Right ventricle myocardium inferior (tissue), 1 donor: ENCODE results near the gene MAD1L1. TPM values are rescaled to one million over a fixed set of nuclear protein-coding genes. Genes with fewer than 3 reads are reported as not detected.

Experiments
- ATAC-seq: fragments of 200-7000 bp; cut with Tn5 transposase; one replicate; pipeline ENCODE4 v1.9.1; 2020; ENCODE audit warnings: mild to moderate bottlenecking, moderate library complexity
- DNase-seq: peaks from one replicate; pipeline ENCODE4 v3.0.0; 2021; ENCODE audit errors: missing footprints
- intact Hi-C: fragments of 100-400 bp; cut with DNase I; formaldehyde crosslinking; loops from one replicate; pipeline ENCODE4 v1.11.0; 2022
- total RNA-seq: library from RNA; stranded (reverse); fragmentation: NEBNext Ultra II Directional; extraction: Animal tissue kit (Norgen Biotek cat#: 25700); gene quantifications from one replicate; pipeline ENCODE4 v1.2.1, GENCODE V29; 2021
- donor health status: DM: no; HTN: yes; CAD: no; lungs with severe emphysema.

Gene MAD1L1
- total RNA-seq, 1 donor from 2014 or later: 19.1 TPM

DNA sequence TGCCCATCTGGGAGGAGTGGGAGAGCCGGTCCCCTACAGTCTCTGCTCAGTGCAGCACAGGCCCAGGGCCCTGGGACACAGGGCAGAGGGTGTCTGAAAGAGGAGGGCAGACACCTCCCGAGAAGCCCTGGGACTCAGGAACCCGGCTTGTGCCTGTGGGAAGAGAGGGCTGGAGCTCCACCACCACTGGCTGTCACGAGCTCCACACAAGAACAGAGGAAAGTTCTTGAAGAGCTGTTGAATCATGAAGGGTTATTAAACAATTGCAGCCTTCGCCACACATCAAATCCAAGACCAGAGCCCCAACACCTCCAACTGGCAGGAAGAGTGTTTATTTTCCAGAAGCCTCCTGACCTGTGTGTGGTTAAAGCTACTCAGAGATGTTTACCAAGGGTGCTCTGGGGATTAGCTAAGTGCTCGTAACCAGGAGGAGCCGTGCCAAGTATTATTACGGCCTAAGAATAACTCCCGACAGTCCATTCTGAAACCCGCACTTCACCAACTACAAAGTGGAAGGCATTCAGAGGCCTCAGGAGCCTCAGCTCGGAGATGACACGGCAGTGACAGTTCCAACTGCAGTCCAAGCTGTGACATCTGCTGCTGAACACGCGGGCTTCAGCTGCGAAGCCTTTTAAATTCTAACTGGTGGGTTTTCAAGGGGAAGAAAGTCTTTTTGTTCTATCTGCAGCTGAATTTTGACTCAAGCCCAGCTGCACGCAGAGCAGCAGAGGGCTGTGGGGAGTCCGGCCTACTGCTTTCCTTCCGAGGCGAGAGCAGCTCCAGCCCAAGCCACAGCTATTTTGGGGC, 75.1 kb downstream of the MAD1L1 start:
- DNase-seq: peak; percentile 52
- intact Hi-C loops: no loop called here
- peak; percentile 82 for ATAC-seq

DNA sequence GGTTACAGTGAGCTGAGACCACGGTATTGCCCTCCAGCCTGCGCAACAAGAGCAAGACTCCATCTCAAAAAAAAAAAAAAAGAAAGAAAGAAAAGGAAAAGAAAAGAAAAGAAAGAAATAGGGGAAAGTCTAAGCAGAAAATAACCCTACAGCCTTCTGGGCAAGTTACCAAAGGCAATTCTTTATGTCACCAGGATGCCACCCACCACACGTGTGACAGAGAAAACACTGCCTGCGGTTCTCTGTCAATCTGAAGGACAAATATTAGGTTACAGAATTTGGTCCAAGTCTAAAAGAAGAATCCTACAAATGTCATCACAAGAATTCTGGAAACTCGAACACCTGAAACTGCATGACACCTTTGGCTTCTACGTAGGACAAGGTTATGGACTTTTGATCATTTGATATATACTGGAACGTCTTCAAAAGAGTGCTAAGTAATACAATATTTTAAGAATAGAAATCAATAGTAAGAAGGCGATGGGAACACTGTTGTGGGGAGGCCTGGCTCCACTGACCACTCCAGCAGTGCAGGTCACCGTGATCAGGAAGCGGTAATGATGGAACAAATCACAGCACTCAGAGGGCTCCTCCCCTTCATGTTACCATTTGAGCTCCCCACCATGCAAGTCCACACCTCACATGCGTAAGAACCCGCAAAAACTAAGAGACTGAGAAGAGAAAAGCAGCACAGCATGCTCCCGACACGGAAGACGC, 75.8 kb downstream of the MAD1L1 start:
- peak; percentile 14 for ATAC-seq
- intact Hi-C loops: no loop called here

DNA sequence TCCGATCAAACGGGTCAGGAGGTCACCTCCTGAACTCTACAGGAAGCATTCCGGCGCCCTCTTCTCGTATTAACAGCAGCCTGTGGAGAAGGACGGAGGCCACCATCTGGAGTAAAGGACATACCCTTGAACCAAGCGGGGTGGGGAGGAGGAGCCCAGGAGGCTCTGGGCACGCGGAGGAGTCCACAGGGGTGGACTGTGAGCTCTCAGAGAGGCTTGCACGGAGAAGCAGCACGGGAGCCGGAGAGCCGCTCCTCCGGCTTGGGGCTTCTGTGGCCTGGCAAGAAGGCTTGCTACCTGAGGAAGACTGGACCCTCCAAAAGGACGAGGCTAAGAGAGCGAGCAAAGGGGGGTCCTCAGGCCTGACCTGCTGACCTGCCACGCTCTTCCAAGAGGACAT, 77.9 kb downstream of the MAD1L1 start:
- ATAC-seq (no peak), DNase-seq (peak; percentile 25)
- intact Hi-C loops: no loop called here

More for the DNA sequence above, 75.8 kb downstream of the MAD1L1 start:
- no peak for DNase-seq

DNA sequence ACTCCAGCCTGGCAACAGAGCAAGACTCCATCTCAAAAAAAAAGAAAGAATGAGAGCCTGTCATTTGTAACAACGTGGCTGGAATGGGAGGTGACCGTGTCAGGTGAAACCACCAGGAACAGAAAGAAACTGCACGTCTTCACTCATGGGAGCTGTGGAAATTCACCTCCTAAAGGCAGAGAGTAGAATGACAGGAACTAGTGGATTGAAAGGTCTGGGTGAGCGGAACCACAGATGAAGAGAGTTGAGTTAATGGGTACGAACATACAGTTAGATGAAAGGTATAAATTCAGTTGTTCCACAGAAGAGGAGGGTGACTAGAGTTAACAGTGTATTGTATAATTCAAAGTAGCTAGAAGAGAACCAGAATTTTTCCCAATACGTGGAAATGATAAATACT, 78.6 kb downstream of the MAD1L1 start:
- no peak for DNase-seq
- intact Hi-C loops: no loop called here
- ATAC-seq: no peak

DNA sequence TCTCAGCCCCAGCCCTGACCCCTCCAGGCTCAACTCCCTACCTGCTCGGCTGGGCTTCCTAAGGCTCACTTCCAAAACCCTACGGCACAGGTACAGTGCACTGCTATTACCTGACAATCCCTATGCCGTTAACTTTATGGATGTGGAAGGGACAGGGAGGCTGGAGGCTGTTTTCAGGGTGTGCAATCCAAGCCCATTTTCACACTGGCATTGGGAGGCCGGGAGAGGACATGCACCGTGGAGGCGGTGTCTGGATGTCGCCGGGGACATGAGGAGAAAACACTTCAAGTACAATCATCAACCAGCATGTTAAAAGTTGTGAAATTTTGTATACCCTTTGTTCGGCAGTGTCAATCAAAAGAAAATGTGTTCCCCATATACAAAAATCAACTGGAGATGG, 80.1 kb downstream of the MAD1L1 start:
- DNase-seq: no peak
- ATAC-seq: no peak
- intact Hi-C loops: no loop called here

DNA sequence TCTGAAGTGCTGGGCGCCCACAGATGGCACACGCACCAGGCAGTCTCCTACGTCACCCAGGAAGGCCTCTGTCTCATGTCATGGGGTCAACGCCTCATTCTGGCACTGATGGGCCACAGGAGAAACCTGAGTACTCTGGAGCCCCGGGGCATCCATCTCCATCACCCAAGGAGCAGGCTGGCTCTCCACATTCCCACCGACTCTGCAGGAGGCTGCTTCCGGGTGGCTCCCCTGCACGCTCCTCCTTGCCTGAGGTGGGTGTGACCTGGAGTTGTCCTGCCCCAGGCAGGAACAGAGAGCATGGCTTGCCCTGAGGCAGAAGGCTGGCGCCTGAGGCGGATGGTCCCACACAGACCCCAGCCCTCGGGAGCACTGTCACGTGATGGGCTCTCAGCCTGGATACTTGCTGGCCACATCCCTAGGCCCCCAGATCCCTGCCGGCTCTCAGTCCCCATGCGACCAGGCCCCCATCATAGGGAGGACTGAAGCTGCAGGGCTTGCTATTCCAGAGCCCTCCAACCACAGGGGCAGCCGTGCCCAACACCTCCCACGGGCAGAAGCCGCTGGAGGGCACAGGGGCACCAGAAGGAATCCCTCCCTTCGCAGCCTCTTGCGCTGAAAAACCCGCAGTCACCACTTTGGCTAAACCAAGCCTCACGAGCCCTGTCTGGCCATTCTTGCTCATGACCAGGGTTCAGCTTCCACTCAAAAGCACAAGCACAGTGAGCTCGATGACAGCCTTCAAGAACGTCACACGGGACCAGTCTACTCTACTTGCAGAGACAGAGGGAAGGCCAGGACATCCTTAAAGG, 80.7 kb downstream of the MAD1L1 start:
- no peak for ATAC-seq
- intact Hi-C loops: no loop called here
- DNase-seq: no peak

DNA sequence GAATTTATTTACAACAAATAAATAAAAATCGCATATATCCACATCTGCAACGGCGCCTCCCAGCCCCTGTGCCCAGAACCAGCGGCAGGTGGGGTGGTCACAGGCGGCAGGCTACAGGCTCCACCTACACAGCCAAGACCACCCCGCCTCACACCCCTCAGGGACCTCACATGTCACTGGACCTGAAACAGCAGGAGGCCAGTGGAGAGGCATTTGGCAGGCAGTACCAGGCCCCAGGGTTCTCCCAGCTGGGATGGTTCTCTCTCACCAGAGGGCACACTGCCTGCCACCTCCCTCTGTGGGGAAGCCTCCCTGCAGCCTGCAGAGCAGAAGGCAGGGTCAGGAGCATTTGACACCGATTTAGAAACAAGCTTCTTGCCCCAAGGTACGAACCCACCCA, 81.5 kb downstream of the MAD1L1 start:
- ATAC-seq (peak; percentile 74), DNase-seq (no peak)
- intact Hi-C loops: no loop called here

DNA sequence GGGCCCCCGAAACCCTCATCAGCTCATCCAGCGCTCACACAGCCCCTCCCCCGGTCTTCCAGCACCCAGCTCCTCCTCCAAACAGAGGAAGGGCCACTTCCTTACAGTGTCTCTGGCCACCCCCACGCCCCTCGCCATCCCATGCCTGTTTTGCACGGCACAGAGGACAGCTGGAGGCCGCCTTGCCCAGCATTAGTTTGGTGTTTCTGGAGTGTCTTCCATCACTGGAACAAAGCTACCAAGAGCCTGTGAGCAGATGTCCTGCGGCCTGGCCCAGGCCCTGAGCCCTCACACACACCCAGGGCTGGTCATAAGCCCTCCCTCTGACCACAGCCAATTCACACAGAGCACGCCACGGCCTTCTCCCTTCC, 82.3 kb downstream of the MAD1L1 start:
- intact Hi-C loops: no loop called here
- ATAC-seq (no peak), DNase-seq (peak; percentile 44)

DNA sequence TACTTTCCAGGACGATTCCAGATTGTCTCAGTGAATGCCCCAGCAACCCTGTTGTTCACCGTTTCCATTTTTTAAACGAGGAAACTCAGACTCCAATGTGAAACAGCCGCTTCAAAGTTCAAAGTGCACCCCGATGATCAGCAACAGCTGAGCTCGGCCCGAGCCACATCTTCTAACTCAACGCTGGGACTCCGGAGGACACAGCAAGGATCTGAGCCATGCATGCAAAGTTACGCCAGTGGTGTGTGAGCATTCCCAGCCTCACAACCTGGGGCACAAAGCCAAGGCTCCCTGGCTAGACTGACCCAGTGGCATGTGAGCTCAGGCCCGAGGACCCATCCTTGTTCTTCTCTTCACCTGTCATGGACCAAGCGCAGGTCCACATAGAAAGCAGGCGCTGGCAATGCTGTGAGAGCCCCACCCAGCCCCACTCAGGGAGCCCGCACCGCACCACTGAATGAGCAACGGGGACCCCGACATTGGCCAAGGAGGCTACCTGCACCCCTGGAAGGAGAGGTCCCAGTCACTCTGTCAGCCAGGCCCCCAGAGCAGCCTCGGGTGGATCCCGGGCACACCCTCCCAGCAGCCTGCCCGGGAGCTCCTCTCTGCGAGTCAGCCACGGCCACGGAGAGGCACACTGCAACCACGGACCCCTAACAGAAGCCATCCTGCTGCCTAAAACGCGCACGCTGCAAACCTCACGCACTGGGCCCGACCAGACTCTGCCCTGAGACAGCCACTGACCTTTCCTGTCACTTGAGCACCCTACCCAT, 82.9 kb downstream of the MAD1L1 start:
- intact Hi-C loops: no loop called here
- ATAC-seq (no peak), DNase-seq (peak; percentile 48)

DNA sequence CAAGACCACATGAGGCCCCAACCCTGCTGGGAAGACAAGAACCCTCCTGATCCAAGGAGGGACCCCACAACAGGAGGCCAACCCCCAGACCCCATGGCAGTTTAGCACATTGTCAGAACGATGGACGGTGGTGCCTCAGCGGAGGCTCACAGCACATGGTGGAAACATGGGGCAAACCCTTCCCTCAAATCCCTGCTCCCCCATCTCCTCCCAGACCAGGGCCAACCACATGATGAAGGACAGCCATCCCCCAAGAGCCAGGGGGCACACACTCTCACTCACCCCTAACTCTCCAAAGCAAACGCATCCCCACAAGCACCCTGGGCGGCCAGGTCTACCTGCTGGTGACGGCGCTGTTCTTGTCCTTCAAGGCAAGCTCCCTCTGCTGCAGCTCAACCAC, 83.9 kb downstream of the MAD1L1 start:
- ATAC-seq (no peak), DNase-seq (peak; percentile 30)
- intact Hi-C loops: no loop called here

DNA sequence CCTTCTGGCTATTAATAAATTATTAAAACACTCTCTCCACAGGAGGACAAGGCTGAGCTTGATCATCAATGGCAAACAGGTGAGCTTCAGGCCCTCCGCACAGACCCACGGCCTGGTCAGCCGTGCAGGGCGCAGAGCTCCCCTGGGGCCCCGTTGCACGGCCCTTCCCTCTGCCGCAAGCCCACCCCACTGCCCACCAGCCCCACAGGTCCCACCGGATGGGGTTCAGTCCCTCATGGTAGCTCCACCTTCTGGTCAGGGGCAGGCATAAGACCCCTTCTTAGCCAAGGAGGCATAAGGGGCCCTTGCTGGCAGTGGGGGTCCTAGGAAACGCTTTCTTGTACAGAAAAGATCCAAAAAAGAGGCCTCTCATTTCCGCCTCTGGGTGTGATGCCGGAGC, 84.6 kb downstream of the MAD1L1 start:
- DNase-seq: peak; percentile 45

DNA sequence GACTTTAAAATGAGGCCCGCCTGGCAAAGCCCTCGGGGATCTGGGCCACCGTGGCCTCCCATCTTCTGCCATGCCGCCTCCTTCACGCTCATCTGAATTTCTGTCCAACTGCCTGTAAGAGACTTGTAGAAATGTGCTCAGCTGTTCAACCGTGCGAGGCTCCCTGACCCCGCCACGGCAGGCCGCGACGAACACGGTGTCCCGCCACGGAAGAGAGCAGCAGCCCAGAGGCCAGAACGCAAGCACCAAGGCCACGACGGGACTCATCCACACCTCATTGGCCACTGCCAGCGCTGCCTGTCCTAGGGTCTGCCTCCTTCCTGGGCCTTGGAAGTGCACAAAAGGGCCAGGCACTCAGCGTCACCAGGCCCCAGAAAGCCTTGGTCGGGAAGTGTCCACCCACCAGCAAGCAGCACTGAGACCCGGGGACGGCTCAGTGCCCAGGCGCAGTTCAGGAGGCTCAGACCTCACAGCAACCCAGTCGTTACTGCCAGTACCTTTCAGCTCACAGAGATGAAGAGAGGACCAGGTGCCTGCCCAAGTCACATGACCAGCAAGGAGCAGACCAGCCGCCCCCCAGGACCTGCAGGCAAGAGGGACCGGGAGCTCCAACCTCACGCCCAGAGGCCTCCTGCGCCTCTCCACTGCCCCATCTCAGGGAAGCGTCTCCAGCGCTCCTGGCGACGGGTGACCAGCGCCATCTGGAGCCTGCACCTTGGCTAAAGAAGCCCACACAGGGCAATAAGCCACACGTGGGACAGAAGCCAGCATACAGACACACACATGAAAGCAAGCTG, 85.9 kb downstream of the MAD1L1 start:
- intact Hi-C loops: no loop called here
- peak; percentile 58 for DNase-seq
- no peak for ATAC-seq

More for the DNA sequence above, 84.6 kb downstream of the MAD1L1 start:
- no peak for ATAC-seq
- intact Hi-C loops: no loop called here

DNA sequence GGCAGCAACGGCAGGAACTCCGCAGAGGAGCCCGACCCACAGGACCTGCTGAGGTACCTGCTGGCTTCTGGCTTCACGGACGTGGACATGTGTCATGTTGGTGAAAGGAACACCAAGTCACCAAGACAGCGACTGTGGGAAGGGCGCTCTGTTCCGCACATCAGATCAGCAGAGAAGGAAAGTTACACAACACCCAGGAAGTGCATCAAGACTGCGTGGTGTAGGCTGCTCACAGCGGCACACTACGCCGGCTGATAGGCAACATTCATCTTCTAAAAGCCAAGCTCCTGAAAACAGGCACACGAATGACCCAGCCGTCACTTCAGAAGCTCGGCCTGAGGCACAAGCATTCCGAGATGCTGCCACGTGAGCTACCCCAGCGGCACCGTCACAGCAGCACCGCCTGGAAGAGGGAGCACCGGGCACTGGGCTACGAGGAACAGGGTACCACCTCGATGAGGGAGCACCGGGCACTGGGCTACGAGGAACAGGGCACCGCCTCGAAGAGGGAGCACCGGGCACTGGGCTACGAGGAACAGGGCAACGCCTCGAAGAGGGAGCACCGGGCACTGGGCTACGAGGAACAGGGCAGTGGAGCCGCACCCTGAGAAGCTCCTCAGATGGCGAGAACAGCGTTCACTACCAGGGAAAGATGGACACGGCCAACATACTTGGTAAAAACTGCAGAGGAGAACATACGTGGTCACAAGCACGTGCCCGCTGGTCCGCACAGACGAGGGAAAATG, 86.7 kb downstream of the MAD1L1 start:
- no peak for ATAC-seq
- intact Hi-C loops: no loop called here
- peak; percentile 57 for DNase-seq

DNA sequence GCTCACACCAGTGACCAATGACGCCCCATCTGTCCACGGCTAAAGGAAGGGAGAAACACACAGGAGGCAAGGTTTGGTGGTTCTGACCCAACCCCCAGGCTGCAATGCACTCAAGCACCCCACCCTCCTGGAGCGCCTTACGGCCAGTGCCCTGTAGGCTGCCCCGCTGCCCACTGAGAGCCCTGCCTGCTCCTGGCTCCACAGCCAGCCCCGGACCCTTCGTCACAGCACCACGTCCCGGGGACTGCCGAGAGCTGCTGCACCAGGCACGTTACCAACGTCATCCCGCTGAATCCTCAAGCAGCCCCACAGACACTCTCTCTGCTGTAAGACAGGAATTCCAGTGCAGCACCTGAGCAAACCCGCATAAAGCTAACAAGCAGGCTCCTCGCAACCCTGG, 87.8 kb downstream of the MAD1L1 start:
- DNase-seq (peak; percentile 56), ATAC-seq (no peak)
- intact Hi-C loops: no loop called here

DNA sequence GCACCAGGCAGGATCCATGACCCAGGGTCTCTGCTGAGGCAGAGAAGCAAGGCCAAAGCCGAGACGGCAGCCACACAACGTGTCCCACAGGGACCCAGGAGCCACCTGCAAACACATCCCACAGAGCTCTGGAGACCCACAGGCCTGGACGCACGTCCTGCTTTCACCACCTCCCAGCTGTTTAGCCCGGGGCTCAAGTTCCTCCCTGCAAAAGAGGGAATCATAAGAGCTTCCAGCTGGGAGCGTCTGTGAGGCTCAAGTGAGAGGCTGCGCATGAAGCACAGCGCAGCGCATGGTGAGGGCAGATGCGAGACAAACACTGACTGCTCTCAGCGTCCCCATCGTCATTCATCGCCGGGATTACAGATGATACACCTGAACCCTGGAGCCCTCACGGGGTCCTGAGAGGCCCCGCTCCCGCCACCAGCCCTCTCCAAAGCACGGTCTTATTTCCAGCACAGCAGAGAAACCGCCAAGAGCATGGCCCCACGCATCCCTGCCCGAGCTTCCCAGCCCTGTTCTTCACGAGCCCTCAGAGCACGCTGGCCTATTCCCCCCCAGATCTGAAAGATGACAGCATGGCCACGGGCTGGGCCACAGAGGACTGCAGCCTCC, 88.7 kb downstream of the MAD1L1 start:
- DNase-seq (peak; percentile 65), ATAC-seq (no peak)
- intact Hi-C loops: no loop called here

DNA sequence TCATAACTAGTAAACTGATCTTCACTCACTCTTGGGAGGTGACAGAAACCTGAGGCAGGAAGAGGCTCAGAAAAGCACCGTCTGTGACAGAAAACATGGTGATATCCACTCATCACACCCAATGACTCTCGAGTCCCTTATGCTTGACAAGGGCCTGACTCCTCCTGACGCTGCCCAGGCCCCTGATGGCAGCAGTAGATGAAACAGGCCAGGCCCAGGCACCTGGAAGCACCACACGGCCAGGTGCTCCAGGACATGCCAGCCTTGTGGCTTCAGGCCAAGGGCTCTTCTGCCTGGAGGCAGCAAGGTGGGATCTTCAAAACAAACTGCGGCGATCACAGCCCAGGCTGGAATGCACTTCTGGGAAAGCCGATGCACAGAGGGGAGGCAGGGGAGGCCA, 89.3 kb downstream of the MAD1L1 start:
- ATAC-seq (no peak), DNase-seq (no peak)
- intact Hi-C loops: no loop called here

DNA sequence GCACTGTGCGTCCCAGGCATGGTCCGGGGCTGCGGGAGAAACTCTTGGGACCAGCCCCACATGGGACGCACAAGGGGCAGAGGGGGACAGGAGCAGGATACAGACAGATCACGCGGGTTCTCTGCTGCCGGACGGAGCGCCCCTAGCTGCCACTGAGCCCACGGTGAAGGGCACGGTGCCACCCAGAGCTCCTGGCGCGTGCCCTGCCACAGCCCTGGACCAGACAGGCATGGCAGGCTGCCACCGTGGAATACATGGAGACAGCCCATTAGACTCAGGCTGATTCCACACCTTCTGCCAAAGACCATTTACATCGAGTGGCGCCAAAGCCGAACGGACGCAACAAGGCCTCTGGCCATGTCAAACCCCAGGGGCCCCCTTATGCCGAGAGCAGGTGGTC, 90.4 kb downstream of the MAD1L1 start:
- peak; percentile 76 for DNase-seq
- peak; percentile 80 for ATAC-seq
- intact Hi-C loops: no loop called here
